CD4-positive, alpha-beta T cell treated with Interferon gamma for 1 hour (primary cell): ENCODE measurements around the gene SELENOW.
"Not testable (repeated sequence)": the region's sequence is repeated elsewhere in the genome, so short reads cannot be mapped to it uniquely, and the experiment has no call there.

ENCODE experiments used
- DNase-seq: peaks from one replicate; pipeline ENCODE4 v3.0.0-alpha.2; 2020

Gene SELENOW

DNA sequence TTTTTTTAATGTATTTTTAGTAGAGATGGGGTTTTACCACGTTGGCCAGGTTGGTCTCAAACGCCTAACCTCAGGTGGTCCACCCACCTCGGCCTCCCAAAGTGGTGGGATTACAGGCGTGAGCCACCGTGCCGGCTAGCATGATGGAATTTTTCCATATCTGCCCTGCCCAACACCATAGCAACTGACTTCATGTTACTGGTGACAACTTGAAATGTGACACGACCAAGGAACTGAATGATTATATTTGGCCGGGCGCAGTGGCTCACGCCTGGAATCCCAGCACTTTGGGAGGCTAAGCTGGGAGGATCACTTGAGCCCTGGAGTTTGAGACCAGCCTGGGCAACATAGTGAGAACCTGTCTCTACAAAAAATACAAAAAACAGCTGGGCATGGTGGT lies 8.8 kb downstream of the SELENOW start:
- DNase-seq: not testable (repeated sequence)

GRCh38 chr19:47789811-47790210 lies 11.3 kb downstream of the SELENOW start:
- DNase-seq: not testable (repeated sequence)

DNA sequence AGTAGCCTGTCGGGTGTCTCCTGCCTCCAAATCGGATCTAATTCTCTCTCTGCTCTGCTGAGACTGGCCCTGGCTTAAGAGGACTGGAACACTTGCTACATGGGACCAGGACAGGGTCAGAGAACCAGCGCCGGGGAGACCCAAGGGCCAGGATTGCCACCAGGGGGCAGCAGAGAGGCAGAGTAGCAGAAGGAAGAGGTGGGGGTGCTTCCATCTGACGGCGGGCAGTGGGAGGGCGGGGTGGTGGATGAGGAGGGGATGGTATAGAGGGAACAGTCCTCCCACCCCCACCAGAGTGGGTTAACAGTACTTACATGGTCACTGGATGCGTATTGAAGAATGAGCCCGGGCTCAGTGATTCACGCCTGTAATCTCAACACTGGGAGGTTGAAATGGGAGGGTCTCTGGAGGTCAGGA lies 11.9 kb downstream of the SELENOW start:
- peak; percentile 69 for DNase-seq

DNA sequence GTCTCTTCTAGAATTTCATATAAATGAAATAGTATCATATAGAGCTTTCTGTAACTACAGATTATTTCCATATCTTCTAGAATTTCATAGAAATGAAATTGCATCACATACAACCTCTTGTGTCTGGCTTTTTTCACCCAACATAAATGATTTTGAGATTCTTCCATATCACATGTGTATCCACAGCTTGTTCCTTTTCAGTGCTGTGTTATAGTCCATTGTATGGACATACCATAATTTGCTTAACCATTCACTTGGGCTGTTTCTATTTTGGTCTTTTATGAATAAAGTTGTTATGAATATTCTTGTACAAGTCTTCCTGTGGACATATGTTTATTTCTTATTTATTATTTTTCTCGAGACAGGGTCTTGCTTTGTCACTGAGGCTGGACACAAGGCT lies 14.1 kb downstream of the SELENOW start:
- DNase-seq: no peak

DNA sequence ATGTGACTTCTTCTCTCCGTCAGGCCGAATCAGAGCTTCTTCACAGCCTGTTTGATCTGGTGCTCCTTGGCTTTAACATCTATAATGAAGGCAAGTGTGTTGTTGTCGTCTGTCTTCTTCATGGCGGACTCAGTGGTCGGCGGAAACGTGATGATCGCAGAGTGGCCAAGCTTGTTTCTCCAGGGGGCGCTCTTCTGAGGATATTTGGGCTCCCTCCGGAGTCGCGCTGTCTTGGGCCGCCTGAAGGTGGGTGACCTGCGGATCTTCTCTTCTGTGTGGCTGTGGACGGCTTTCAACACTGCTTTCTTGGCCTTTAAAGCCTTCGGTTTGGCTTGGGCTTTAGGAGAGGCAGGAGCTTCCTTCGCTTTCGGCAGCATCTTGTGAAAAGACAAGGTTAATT lies 16.0 kb downstream of the SELENOW start:
- no peak for DNase-seq

- no peak for DNase-seq
Measured at GRCh38 chr19:47796785-47797184, 18.3 kb downstream of the SELENOW start.

DNA sequence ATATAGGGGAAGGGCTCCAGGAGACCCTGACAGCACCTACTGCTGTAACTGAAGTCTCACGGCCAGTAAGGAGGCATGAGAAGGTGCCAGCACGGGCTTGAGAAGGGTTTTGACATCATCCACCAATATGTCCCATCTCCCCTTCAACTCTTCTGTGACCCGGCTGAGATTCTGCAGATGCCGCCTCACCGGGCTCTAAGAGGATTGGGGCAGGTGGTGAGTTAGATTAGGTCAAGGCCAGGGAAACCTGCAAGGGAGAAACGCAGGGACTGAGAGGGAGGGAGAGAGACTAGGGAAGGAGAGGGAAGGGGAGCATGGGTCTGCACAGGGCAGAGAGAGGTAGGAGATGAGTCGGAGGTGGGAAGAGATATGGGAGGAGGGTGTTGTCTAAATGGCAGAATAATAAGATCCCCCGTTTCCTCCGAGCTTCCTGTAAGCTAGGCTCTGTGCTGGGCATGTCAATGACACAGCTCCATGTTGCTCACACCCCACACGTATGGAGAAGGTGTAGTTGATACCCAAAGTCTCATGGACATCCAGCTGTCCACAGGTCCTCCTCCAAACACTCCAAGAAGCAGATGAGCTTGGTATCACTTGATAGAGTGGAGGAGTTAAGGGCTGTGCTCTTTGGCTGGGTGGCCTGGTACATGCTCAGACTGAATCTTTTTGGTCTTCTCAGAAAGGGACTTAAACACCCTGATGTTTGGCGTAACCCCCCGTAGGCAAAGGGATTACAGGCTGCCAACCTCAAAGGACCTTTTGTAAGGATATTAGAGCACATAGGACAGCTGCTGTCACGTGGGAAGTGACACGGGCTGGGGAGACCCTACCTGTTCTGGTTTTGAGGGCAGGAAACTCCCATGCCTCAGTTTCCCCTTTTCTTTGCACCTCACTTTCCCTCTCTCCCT lies 19.7 kb downstream of the SELENOW start:
- DNase-seq: no peak

GRCh38 chr19:47798904-47799266 lies 20.4 kb downstream of the SELENOW start:
- DNase-seq: no peak

GRCh38 chr19:47801270-47801669 lies 22.8 kb downstream of the SELENOW start:
- DNase-seq: no peak

DNA sequence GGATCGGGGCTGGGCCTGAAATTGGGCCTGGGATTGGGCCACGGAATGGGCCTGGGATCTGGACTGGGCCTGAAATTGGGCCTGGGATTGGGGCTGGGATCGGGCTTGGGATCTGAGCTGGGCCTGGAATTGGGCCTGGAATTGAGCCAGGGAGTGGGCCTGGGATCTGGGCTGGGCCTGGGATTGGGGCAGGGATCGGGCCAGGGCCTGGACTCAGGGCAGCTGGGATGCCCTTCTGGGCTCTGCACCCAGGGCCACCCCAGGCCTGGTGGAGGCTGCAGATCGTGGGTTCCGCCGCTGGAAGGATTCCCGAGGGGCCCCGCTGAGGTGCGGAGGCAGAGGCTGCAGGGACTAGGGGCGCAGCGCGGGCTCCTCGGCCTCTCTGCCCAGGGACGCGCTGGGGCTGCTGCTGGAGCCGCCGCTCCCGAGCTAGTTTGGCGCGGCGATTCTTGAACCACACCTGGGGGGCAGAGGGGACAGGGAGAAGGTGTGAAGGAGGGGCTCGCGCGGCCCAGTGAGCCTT lies 24.1 kb downstream of the SELENOW start:
- DNase-seq: no peak

GRCh38 chr19:47803148-47803547 lies 24.6 kb downstream of the SELENOW start:
- not testable (repeated sequence) for DNase-seq

DNA sequence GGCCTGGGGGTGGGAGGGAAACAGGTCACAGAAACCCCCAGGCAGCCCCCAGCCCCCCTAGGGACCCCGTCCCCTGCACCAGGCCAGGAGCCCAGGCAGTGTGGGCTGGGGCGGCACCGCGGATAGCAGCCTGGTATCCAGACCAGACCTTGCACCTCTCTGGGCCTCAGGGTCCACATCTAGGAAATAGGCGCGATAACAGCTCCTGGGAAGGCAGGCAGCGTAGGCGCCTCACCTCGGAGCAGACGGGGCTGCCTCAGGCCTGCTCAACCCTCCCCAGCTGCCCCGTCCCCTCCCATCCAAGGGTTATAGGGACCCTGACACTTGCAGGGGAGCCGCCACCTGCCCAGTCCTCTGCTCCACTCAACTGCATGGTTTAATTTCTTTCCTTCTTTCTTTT lies 25.2 kb downstream of the SELENOW start:
- DNase-seq: not testable (repeated sequence)

GRCh38 chr19:47804451-47804850 lies 25.9 kb downstream of the SELENOW start, which contains the start of gene TPRX1:
TPRX1 (minus strand) TSS chr19:47804551; CDS start chr19:47804539, 12 bp downstream.
- not testable (repeated sequence) for DNase-seq

GRCh38 chr19:47805313-47805712 lies 26.8 kb downstream of the SELENOW start:
- DNase-seq: no peak

DNA sequence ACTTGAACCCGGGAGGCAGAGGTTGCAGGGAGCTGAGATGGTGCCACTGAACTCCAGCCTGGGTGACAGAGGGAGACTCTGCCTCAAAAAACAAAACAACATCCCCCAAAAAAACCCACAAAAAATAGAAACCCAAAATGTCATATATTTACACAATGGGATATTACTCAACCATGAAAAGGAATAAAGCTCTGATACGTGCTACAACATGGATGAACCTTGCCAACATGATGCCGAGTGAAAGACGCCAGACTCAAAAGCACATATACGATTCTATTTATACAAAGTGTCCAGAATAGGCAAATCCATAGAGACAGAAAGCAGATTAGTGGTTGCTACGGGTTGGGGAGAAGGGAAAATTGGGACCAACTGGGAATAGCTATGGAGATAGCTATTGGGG lies 27.9 kb downstream of the SELENOW start:
- DNase-seq: no peak

GRCh38 chr19:47813304-47813994 lies 34.9 kb downstream of the SELENOW start:
- peak; percentile 52 for DNase-seq

DNA sequence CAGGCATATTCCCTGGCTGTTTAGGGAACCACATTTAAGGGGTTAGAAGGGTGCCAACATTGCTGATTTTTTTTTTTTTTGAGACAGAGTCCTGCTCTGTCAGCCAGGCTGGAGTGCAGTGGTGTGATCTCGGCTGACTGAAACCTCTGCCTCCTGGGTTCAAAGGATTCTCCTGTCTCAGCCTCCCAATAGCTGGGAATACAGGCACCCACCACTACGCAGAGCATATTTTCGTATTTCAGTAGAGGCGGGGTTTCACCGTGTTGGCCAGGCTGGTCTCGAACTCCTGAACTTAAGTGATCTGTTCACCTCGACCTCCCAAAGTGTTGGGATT lies 35.5 kb downstream of the SELENOW start:
- DNase-seq: no peak

DNA sequence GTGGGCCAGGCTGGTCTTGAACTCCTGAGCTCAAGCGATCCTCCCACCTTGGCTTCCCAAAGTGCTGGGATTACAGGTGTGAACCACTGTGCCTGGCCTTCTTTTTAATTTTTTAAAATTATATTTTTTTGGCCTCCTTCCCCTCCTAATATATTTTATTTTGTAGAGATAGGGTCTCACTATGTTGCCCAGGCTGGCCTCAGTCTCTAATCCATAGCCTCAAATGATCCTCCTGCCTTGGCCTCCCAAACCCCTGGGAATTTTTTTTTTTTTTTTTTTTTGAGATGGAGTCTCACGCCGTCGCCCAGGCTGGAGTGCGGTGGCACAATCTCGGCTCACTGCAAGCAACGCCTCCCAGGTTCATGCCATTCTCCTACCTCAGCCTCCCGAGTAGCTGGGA lies 37.8 kb downstream of the SELENOW start:
- DNase-seq: not testable (repeated sequence)

DNA sequence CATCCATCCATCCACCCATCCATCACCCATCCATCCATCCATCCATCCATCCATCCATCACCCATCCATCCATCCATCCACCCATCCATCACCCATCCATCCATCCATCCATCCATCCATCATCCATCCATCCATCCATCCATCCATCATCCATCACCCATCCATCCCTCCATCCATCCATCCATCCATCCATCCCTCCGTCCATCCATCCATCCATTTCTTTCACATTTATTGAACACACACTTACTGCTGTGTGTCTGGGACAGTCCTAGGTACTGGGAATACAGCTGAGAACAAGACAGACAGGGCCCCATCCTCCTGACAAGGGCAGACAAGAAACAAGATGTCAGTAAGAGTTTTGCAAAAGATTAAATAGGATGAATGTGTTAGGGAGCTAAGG lies 39.7 kb downstream of the SELENOW start:
- not testable (repeated sequence) for DNase-seq

DNA sequence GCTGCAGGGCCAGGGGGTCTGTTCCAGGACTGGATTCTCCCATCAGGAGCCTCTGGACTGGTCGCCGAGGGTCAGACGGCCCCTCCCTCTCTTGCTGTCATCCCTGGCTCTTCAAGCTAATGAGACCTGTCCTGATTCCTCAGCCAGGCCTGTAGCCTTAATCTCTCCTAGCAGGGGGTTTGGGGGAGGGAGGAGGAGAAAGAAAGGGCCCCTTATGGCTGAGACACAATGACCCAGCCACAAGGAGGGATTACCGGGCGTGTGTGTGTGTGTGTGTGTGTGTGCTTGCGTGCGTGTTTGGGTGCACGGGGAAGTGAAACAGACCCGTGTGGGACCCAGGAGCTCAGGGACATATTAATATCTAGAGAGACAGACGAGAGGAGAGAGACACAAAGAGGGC lies 41.4 kb downstream of the SELENOW start:
- DNase-seq: no peak

- no peak for DNase-seq
Measured at GRCh38 chr19:47820410-47820809, 41.9 kb downstream of the SELENOW start.

DNA sequence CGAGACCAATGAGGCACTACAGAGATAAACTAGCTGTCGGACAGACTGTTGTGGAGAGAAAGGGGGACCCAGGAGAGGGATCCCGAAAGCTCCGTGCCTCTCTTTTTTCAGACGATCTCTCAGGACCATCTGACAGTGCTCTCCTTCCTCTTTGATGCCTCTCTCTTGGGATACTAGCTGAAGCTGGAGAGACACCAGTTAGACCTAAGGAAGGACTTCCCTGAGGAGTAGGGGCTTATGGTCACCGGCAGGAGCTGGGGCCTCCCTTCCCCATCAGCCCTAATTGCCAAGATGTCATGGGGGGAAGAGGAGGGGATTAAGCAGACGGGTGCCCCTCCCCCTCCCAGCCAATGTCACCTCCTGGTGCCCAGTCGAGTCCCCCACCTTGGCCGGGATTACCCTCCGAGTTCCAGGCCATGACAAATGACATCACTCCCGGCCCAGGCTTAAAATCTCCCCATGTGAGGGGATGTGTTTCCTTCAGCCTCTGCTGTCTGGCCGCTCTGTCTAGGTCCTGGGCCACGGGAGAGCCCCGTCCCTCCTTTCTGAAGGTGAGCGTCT lies 43.0 kb downstream of the SELENOW start, which contains the start of gene CRX:
Gene CRX, plus strand, starts transcription at position 478 of the 561 bp plus-strand sequence. CDS start 12,507 bp downstream, outside the sequence.
- no peak for DNase-seq

- DNase-seq: no peak
Measured at GRCh38 chr19:47824396-47824795, 45.9 kb downstream of the SELENOW start.
